ENCODE measurements around the gene SHOC1. TPM values are rescaled to one million over a fixed set of nuclear protein-coding genes. Genes with fewer than 3 reads are reported as not detected.
"Not testable (repeated sequence)": the region's sequence is repeated elsewhere in the genome, so short reads cannot be mapped to it uniquely, and the experiment has no call there.

Gene SHOC1
- total and polyA plus RNA-seq, 10 donors = 0.07 TPM; not detected in 9

- Histone ChIP-seq H3K4me3 (no peak overlapping the region), H3K36me3 (no peaks in the 10 kb centered on the region), H3K27ac (no peak overlapping the region), H3K4me1 (no peaks in the 10 kb centered on the region), H3K9me3 (no peaks in the 10 kb centered on the region), H3K27me3 (replicated peaks in 1 of 7) (no peaks in the 10 kb centered on the region)
- TF ChIP-seq POLR2A (IDR thresholded peaks at IDR 0.05) (no peak), POLR2AphosphoS5 (IDR thresholded peaks at IDR 0.05) (no peak), CTCF (IDR thresholded peaks at IDR 0.05 in 8 of 11, conservative IDR thresholded peaks at IDR 0.05 in 3 of 11) (no peak)
- no peak for DNase-seq
- WGBS, 5 donors = 83 to 95% (median 86%) methylated on average over 3 of the region's 3 CpGs
- intact Hi-C loops (cut with DNase I; ENCODE audit: low total_unique reads) = no loop called here
Measured at GRCh38 chr9:111812337-111812736, 17.6 kb upstream of the SHOC1 start.

GRCh38 chr9:111810908-111811307 lies 16.2 kb upstream of the SHOC1 start:
- no peak for DNase-seq
- intact Hi-C loops (cut with DNase I; ENCODE audit: low total_unique reads) = no loop called here

DNA sequence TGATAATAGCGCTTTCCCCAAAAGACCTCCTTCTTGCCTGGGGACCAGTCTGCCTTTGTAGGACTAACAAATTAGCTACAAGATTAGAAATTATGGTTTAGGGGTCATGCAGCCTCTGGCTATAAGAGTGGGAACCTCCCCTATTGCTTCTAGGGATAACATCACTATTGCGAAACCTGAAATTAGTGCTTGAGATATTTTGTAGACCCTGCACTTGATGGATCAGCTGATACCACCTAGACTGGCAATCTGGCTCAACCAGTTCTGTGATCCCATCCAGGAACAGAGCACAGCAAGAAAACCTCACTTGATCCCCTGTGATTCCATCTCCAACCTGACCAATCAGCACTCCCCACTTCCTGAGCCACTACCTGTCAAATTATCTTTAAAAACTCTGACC lies 15.7 kb upstream of the SHOC1 start:
- H3K4me1 ChIP-seq; H3K9me3 ChIP-seq; DNase-seq; intact Hi-C loops (cut with DNase I; ENCODE audit: low total_unique reads); H3K27me3 ChIP-seq (replicated peaks in 1 of 7); H3K36me3 ChIP-seq; H3K27ac ChIP-seq; H3K4me3 ChIP-seq: not testable (repeated sequence)
- 93 to 100% (median 98%) methylated on average over 2 of the region's 2 CpGs for WGBS, 5 donors

More at GRCh38 chr9:111810908-111811307, 16.2 kb upstream of the SHOC1 start:
- Histone ChIP-seq H3K9me3 (no peaks in the 10 kb centered on the region), H3K4me1 (no peaks in the 10 kb centered on the region), H3K36me3 (no peaks in the 10 kb centered on the region), H3K27me3 (replicated peaks in 1 of 7) (no peaks in the 10 kb centered on the region), H3K27ac (no peak overlapping the region), H3K4me3 (no peak overlapping the region)
- no peak for TF ChIP-seq CTCF (IDR thresholded peaks at IDR 0.05 in 8 of 11, conservative IDR thresholded peaks at IDR 0.05 in 3 of 11)
- WGBS, 5 donors = 93 to 99% (median 97%) methylated on average over 4 of the region's 4 CpGs

DNA sequence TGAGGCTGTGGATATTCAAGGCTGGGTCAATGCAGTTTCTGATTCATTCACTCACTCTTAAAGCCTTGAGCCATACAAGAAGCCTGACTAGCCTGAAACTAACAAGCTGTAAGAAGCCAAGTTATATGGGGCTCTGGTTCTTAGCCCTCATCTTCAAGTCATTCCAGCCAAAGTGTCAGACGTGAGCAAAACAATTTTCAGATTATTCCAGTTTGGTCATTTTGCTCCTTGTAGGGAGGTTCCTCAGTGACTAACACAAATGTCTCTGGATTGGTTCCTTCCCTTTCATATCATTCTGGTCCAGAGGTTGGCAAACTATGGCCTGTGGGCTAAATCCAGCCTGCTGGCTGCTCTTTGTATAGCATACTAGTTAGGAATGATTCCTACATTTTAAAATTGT lies 12.5 kb upstream of the SHOC1 start:
- H3K4me3 ChIP-seq = no peak overlapping the region
- H3K9me3 ChIP-seq = no peaks in the 10 kb centered on the region
- peaks cover 0 to 12% (median 3%) of the 10 kb centered on the region in 6 donors for H3K4me1 ChIP-seq
- no peak for DNase-seq
- H3K36me3 ChIP-seq = no peaks in the 10 kb centered on the region
- H3K27me3 ChIP-seq (replicated peaks in 1 of 7) = no peaks in the 10 kb centered on the region
- no peak overlapping the region for H3K27ac ChIP-seq
- 78 to 95% (median 92%) methylated on average over 1 of the region's 1 CpG for WGBS, 5 donors
- TF ChIP-seq POLR2A (IDR thresholded peaks at IDR 0.05) (no peak), CTCF (IDR thresholded peaks at IDR 0.05 in 8 of 11, conservative IDR thresholded peaks at IDR 0.05 in 3 of 11) (no peak), POLR2AphosphoS5 (IDR thresholded peaks at IDR 0.05) (no peak)
- intact Hi-C loops (cut with DNase I; ENCODE audit: low total_unique reads) = no loop called here

DNA sequence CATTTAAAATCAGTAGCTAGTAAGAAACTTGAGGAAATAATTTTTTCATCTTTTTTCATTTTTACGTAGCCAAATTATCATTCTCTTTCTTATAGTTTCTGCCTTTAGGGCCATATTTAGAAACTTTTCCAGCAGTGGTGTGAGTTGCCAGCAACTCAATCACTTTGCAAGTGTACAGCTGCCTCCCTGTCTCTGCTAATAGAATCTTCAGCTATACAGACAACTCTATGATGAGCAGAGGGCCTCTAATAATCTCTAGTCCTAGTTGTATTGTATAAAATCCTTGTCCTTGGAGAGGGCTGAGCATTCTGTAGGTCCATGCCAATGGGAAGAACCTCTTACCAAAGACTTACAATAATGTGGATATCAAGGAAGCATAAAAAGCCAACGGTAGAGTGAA lies 11.5 kb upstream of the SHOC1 start:
- Histone ChIP-seq H3K4me1 (peaks cover 0 to 12% (median 3%) of the 10 kb centered on the region in 6 donors), H3K27me3 (replicated peaks in 1 of 7) (no peaks in the 10 kb centered on the region), H3K9me3 (no peaks in the 10 kb centered on the region), H3K36me3 (no peaks in the 10 kb centered on the region), H3K27ac (no peak overlapping the region), H3K4me3 (no peak overlapping the region)
- intact Hi-C loops (cut with DNase I; ENCODE audit: low total_unique reads) = no loop called here
- no peak for TF ChIP-seq CTCF (IDR thresholded peaks at IDR 0.05 in 8 of 11, conservative IDR thresholded peaks at IDR 0.05 in 3 of 11)
- TF ChIP-seq POLR2A (IDR thresholded peaks at IDR 0.05) = no peak
- TF ChIP-seq POLR2AphosphoS5 (IDR thresholded peaks at IDR 0.05) = no peak
- 83 to 98% (median 93%) methylated on average over 2 of the region's 2 CpGs for WGBS, 5 donors
- no peak for DNase-seq

Data from spleen (tissue), 11 donors.